DMS79 (cell line): ENCODE results near the gene C6orf47.

Experiments used
- DNase-seq: peaks from one replicate; lab custom pipeline; 2025; lab: John Stamatoyannopoulos, UW

Gene C6orf47

GRCh38 chr6:31687860-31688693, 27.5 kb upstream of the C6orf47 start:
- no peak for DNase-seq

- no peak for DNase-seq
Observed at GRCh38 chr6:31687321-31687720, 26.7 kb upstream of the C6orf47 start.

GRCh38 chr6:31686483-31686882, 25.9 kb upstream of the C6orf47 start:
- no peak for DNase-seq

- no peak for DNase-seq
Observed at GRCh38 chr6:31683591-31683990, 23.0 kb upstream of the C6orf47 start.

- DNase-seq: peak; percentile 45
Observed at GRCh38 chr6:31681135-31681671, 20.6 kb upstream of the C6orf47 start.

GRCh38 chr6:31680226-31681134, 19.9 kb upstream of the C6orf47 start, which contains the start of gene LY6G5C:
Gene LY6G5C, minus strand, starts transcription at chr6:31681067. Its CDS starts 694 bp downstream, at chr6:31680373.
- peak; percentile 85 for DNase-seq

GRCh38 chr6:31677955-31678354, 17.4 kb upstream of the C6orf47 start:
- no peak for DNase-seq

- no peak for DNase-seq
Observed at GRCh38 chr6:31676904-31677303, 16.3 kb upstream of the C6orf47 start.

- DNase-seq: no peak
Observed at GRCh38 chr6:31676322-31676903, 15.8 kb upstream of the C6orf47 start.

GRCh38 chr6:31669676-31670075, 9.1 kb upstream of the C6orf47 start, which contains the start of gene LY6G5B:
Gene LY6G5B, plus strand, starts transcription at chr6:31669976. Its CDS starts 975 bp downstream, at chr6:31670951.
- DNase-seq: no peak

GRCh38 chr6:31666337-31666965, 5.9 kb upstream of the C6orf47 start:
- no peak for DNase-seq

GRCh38 chr6:31665501-31666336, 5.1 kb upstream of the C6orf47 start, which contains the start of gene CSNK2B:
Gene CSNK2B, plus strand, starts transcription at chr6:31666080. Its CDS starts 752 bp downstream, at chr6:31666832.
- peak; percentile 95 for DNase-seq

- peak; percentile 93 for DNase-seq
Observed at GRCh38 chr6:31664790-31665500, 4.4 kb upstream of the C6orf47 start, which contains the start of gene GPANK1. Gene GPANK1, minus strand, starts transcription at chr6:31664997. Its CDS starts 519 bp downstream, at chr6:31664478.

GRCh38 chr6:31663961-31664789, 3.6 kb upstream of the C6orf47 start:
- DNase-seq: peak; percentile 9

GRCh38 chr6:31663126-31663960, 2.8 kb upstream of the C6orf47 start:
- no peak for DNase-seq

GRCh38 chr6:31662124-31662723, 1.6 kb upstream of the C6orf47 start:
- no peak for DNase-seq
